B cell (primary cell): Measurements from ENCODE around the gene MTUS2. TPM values are rescaled to one million over a fixed set of nuclear protein-coding genes. Genes with fewer than 3 reads are reported as not detected.

ENCODE experiments used
- ATAC-seq: fragments of 200-7000 bp; cut with Tn5 transposase; one replicate; pipeline ENCODE4 v1.10.0; 2021; ENCODE audit warnings: low read depth, mild to moderate bottlenecking, moderate number of reproducible peaks, moderate library complexity
- CTCF ChIA-PET: fragments of 350-600 bp; sonication (Branson Sonifier 250); formaldehyde crosslinking; loops from one replicate; lab custom pipeline; 2021; ENCODE audit warnings: antibody characterized with exemption, inconsistent platforms; lab: Charles Lee
- POLR2A ChIA-PET: fragments of 350-600 bp; sonication (Branson Sonifier 250); formaldehyde crosslinking; loops from one replicate; lab custom pipeline; 2021; ENCODE audit warnings: antibody characterized with exemption; lab: Charles Lee
- DNase-seq: peaks from one replicate; pipeline ENCODE4 v3.0.0; 2013
- H2AFZ ChIP-seq: 2 replicates; pipeline ENCODE4 v1.6.1; 2012; ENCODE audit warnings: mild to moderate bottlenecking, low read depth, low read length; ENCODE audit not compliant: insufficient read depth, poor library complexity, severe bottlenecking
- H3K27ac ChIP-seq, 2 donors: 1 replicate in 1 of 2; 2 replicates in 1 of 2; pipeline ENCODE4 v1.5.1; 2012 to 2013; ENCODE audit warnings: low read length in 2 of 2, mild to moderate bottlenecking in 2 of 2, moderate library complexity in 1 of 2
- H3K27me3 ChIP-seq, 4 experiments: fragments of 200-600 bp in 1 of 4; sonication (generic) in 1 of 4; replicated peaks in 1 of 4; 1 replicate in 2 of 4; 2 replicates in 2 of 4; pipeline versions ENCODE4 v1.6.1 to v1.7.0; 2013 to 2016; ENCODE audit warnings: low read length in 3 of 4, mild to moderate bottlenecking in 2 of 4, mixed read lengths in 1 of 4, moderate library complexity in 1 of 4; ENCODE audit not compliant: insufficient read depth in 4 of 4, control insufficient read depth in 3 of 4; ENCODE audit errors: control extremely low read depth in 1 of 4
- H3K36me3 ChIP-seq, 2 experiments: replicated peaks in 1 of 2; 1 replicate in 1 of 2; 2 replicates in 1 of 2; pipeline versions ENCODE4 v1.6.1 to v1.7.1; 2013; ENCODE audit warnings: low read length in 1 of 2; ENCODE audit not compliant: insufficient read depth in 2 of 2, control insufficient read depth in 1 of 2; ENCODE audit errors: control extremely low read depth in 1 of 2, extremely low read depth in 1 of 2
- H3K4me1 ChIP-seq, 2 donors: fragments of 200-600 bp in 1 of 2; sonication (generic) in 1 of 2; 1 replicate in 1 of 2; 2 replicates in 1 of 2; pipeline versions ENCODE4 v1.5.1 to v1.6.1; 2013 to 2017; ENCODE audit warnings: low read length in 2 of 2; ENCODE audit not compliant: control insufficient read depth in 2 of 2, insufficient read depth in 2 of 2
- H3K4me2 ChIP-seq: replicated peaks from 2 replicates; pipeline ENCODE3; 2012; ENCODE audit warnings: mild to moderate bottlenecking, low read depth, low read length; ENCODE audit not compliant: poor library complexity, severe bottlenecking
- H3K4me3 ChIP-seq, 5 experiments: fragments of 200-600 bp in 1 of 5; sonication (generic) in 1 of 5; 1 replicate in 3 of 5; 2 replicates in 2 of 5; pipeline versions ENCODE4 v1.5.1 to v1.7.0; 2011 to 2016; ENCODE audit warnings: low read length in 4 of 5, mild to moderate bottlenecking in 4 of 5, low read depth in 2 of 5, control low read depth in 1 of 5, moderate library complexity in 1 of 5; ENCODE audit not compliant: insufficient read depth in 1 of 5; ENCODE audit errors: control extremely low read depth in 1 of 5, extremely low read depth in 1 of 5
- H3K79me2 ChIP-seq: fragments of 200-600 bp; sonication (generic); one replicate; pipeline ENCODE4 v1.6.0; 2016; ENCODE audit warnings: low read length; ENCODE audit not compliant: control insufficient read depth, insufficient read depth
- H3K9ac ChIP-seq: fragments of 200-600 bp; sonication (generic); 2 replicates; pipeline ENCODE4 v1.6.1; 2017; ENCODE audit warnings: mild to moderate bottlenecking, low read length, moderate library complexity
- H3K9me3 ChIP-seq, 3 donors: one replicate each; pipeline versions ENCODE4 v1.6.1 to v1.7.1; 2013; ENCODE audit warnings: low read length in 2 of 3; ENCODE audit not compliant: control insufficient read depth in 2 of 3, insufficient read depth in 1 of 3; ENCODE audit errors: control extremely low read depth in 1 of 3
- H4K20me1 ChIP-seq: 2 replicates; pipeline ENCODE4 v1.6.0; 2012; ENCODE audit warnings: mild to moderate bottlenecking, low read length; ENCODE audit not compliant: insufficient read depth, control insufficient read depth, poor library complexity, severe bottlenecking
- H3K27ac Mint-ChIP-seq: one replicate; pipeline ENCODE4 v1.8.0; 2021; ENCODE audit warnings: mixed read lengths
- H3K27me3 Mint-ChIP-seq: one replicate; pipeline ENCODE4 v1.8.0; 2021; ENCODE audit warnings: mixed read lengths
- H3K4me1 Mint-ChIP-seq: one replicate; pipeline ENCODE4 v1.8.0; 2021; ENCODE audit warnings: mixed read lengths
- H3K4me3 Mint-ChIP-seq: one replicate; pipeline ENCODE4 v1.8.0; 2021; ENCODE audit warnings: mixed read lengths
- H3K9me3 Mint-ChIP-seq: one replicate; pipeline ENCODE4 v1.8.0; 2022; ENCODE audit warnings: mixed read lengths; ENCODE audit not compliant: insufficient read depth
- EZH2 ChIP-seq: IDR thresholded peaks from 2 replicates; pipeline ENCODE4 v1.6.1; 2012; ENCODE audit warnings: borderline replicate concordance, low read depth, mild to moderate bottlenecking, moderate library complexity, low read length; ENCODE audit not compliant: insufficient read depth, poor library complexity, severe bottlenecking
- WGBS: methylation state at CpG from one replicate; pipeline ENCODE4 v1.1.5; 2013; ENCODE audit warnings: missing lambda C conversion rate; ENCODE audit not compliant: insufficient coverage; 5-methylcytosine and 5-hydroxymethylcytosine counted together
- intact Hi-C: fragments of 100-400 bp; cut with micrococcal nuclease; formaldehyde crosslinking; loops from one replicate; pipeline ENCODE4 v1.10.0; 2022
- polyA minus RNA-seq: library from RNA; depleted of rRNA, polyadenylated mRNA; stranded (reverse); fragments of >200 nt; gene quantifications from 2 replicates; pipeline ENCODE4 v1.2.3, GENCODE V29; 2012
- polyA plus RNA-seq: library from polyadenylated mRNA; depleted of rRNA; stranded (reverse); fragments of >200 nt; gene quantifications from 2 replicates; pipeline ENCODE4 v1.2.3, GENCODE V29; 2012
- total RNA-seq, 2 donors: library from RNA; stranded (reverse); fragments of 120-200 nt in 1 of 2; gene quantifications; 1 replicate in 1 of 2; 2 replicates in 1 of 2; pipeline versions ENCODE4 v1.2.3 to v1.2.4, GENCODE V29; 2013 to 2022
- TF ChIP-seq, protein P1 (sequence below): fragments of 200-600 bp; IDR thresholded peaks from one replicate; pipeline ENCODE4 v1.8.0; 2022; ENCODE audit warnings: antibody characterized with exemption, mild to moderate bottlenecking

MTUS2 gene
- total RNA-seq = not detected in 2 replicates
- 0.54 TPM for total RNA-seq (2013)
- polyA plus RNA-seq = 0.03 and 0.12 TPM in 2 replicates
- polyA minus RNA-seq = 0.07 and 0.09 TPM in 2 replicates

DNA sequence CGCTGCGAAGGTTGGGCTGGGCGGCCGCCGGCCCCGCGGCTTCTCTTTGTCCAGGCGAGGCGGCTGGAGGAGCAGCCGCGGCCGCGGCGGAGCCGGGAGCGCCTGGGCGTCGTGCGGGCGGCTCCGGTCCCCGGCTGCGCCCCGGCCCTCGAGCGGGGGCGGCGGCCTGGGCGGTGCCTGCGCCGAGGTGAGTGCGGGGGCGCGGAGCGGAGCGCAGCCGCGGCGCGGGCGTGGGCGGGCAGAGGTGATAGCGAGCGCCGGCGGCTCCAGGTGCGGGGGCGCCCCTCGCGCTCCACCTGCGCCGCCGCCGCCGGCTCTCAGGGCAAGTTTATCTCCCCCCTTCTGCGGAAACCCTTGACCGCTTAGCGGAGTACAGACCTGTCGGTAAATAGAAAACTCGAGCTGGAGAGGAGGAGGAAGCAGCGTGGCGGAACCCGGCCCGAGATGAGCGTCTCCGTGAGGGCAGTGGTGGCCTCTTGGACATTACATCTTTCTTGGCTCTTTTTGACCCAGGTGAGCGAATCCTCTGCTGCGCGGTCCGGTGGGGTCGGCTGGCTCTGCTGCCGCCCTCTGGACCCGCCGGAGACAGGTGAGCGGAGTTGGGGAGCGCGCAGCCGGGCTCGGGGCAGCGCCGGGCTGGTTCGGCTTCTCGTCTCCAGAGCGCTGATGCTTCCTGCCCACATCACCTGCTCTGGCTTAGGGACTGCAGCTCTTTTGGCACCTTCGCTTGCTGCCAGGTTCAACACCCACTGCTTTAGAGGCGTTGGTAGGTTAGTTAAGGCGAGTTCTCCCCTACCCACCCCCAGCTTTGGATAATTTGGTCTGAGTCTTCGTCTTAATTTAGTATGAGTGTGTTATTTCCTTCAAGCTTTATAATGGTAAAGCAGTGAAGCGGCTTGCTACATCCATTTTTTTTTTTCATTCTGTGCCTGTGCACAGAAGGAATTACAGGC, at the start of gene MTUS2:
TSS of gene MTUS2 (plus strand) at position 241 of the 953 bp plus-strand sequence.
- peak; percentile 43 for ATAC-seq
- CTCF ChIA-PET = interaction anchor here (0.6 kb wide), 1 partner anchor 393 kb away, joined by 3 read pairs; no protein-coding TSS in a partner anchor
- peak within 1 kb of the TSS; percentile 78 for H3K4me2 ChIP-seq

More for the DNA sequence above, at the start of gene MTUS2:
- Histone ChIP-seq H3K27me3 (peaks cover 0 to 63% (median 31%) of the 10 kb centered on the region in 4 experiments), H3K79me2 (no peaks in the 10 kb centered on the region), H3K4me3 (peak within 1 kb of the TSS; percentile 17 to 44 (median 41)), H3K27ac (no peak within 1 kb of the TSS), H3K9me3 (peaks cover 0 to 14% (median 3%) of the 10 kb centered on the region in 3 donors), H4K20me1 (no peaks in the 10 kb centered on the region), H3K9ac (peak within 1 kb of the TSS; percentile 43), H3K36me3 (no peaks in the 10 kb centered on the region), H2AFZ (peak within 1 kb of the TSS; percentile 62), H3K4me1 (peaks cover 11 to 12% of the 10 kb centered on the region in 2 donors)
- intact Hi-C loops = no loop called here
- DNase-seq = peak; percentile 45
- Mint-ChIP-seq H3K4me3 (peak within 1 kb of the TSS; percentile 78), H3K27ac (no peak within 1 kb of the TSS), H3K9me3 (peaks cover 2% of the 10 kb centered on the region), H3K4me1 (peaks cover 7% of the 10 kb centered on the region), H3K27me3 (peaks cover 62% of the 10 kb centered on the region)
- 2% methylated on average over 84 of the region's 89 CpGs for whole genome bisulfite sequencing
- POLR2A ChIA-PET = interaction anchor here (0.6 kb wide), 1 partner anchor 22 kb away, joined by 3 read pairs; no protein-coding TSS in a partner anchor
- TF ChIP-seq, protein P1, sequence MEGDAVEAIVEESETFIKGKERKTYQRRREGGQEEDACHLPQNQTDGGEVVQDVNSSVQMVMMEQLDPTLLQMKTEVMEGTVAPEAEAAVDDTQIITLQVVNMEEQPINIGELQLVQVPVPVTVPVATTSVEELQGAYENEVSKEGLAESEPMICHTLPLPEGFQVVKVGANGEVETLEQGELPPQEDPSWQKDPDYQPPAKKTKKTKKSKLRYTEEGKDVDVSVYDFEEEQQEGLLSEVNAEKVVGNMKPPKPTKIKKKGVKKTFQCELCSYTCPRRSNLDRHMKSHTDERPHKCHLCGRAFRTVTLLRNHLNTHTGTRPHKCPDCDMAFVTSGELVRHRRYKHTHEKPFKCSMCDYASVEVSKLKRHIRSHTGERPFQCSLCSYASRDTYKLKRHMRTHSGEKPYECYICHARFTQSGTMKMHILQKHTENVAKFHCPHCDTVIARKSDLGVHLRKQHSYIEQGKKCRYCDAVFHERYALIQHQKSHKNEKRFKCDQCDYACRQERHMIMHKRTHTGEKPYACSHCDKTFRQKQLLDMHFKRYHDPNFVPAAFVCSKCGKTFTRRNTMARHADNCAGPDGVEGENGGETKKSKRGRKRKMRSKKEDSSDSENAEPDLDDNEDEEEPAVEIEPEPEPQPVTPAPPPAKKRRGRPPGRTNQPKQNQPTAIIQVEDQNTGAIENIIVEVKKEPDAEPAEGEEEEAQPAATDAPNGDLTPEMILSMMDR = no peak
- TF ChIP-seq EZH2 = no peak
